ENCODE measurements around the gene ITGB1BP1. TPM values are rescaled to one million over a fixed set of nuclear protein-coding genes. Genes with fewer than 3 reads are reported as not detected.

ITGB1BP1 gene
- total and polyA plus RNA-seq, 9 of the 15 experiments (the other 6 are each of a cell fraction or from before 2014, with no cell fraction given) = 37.8 to 95.3 (median 50.4) TPM

- POLR2A ChIA-PET = interaction anchor here (0.6 kb wide), 1 partner anchor 178 kb away, joined by 3 read pairs; no protein-coding TSS in a partner anchor
- TF ChIP-seq SAP30 (IDR thresholded peaks at IDR 0.05; ENCODE audit: borderline replicate concordance, insufficient read depth, low read depth, low read length, poor library complexity, severe bottlenecking) = no peak
- no peak for TF ChIP-seq MYNN (IDR thresholded peaks at IDR 0.05)
- TF ChIP-seq MYNN (CRISPR knock-in tag; IDR thresholded peaks at IDR 0.05) = no peak
- TF ChIP-seq ARID3B (CRISPR knock-in tag; IDR thresholded peaks at IDR 0.05; ENCODE audit: borderline replicate concordance) = no peak
- no peak for TF ChIP-seq ZKSCAN8 (CRISPR knock-in tag; IDR thresholded peaks at IDR 0.05)
- no peak for TF ChIP-seq TEAD4 (IDR thresholded peaks at IDR 0.05; ENCODE audit: low read length)
- no peak for TF ChIP-seq TEAD4 (CRISPR knock-in tag; IDR thresholded peaks at IDR 0.05; ENCODE audit: borderline replicate concordance)
- TF ChIP-seq HMG20B (CRISPR knock-in tag; IDR thresholded peaks at IDR 0.05) = no peak
- TF ChIP-seq CEBPB (tag; IDR thresholded peaks at IDR 0.05) = no peak
- TF ChIP-seq FIP1L1 (IDR thresholded peaks at IDR 0.05; ENCODE audit: low read depth, low read length, poor library complexity, severe bottlenecking) = no peak
- no peak for TF ChIP-seq EGR1 (conservative IDR thresholded peaks at IDR 0.05)
- no peak for TF ChIP-seq SPI1 (IDR thresholded peaks at IDR 0.05; ENCODE audit: borderline replicate concordance, low read depth, low read length)
- no peak for TF ChIP-seq CHD2 (IDR thresholded peaks at IDR 0.05; ENCODE audit: low read depth, low read length)
- no peak for TF ChIP-seq HMG20A (CRISPR knock-in tag; conservative IDR thresholded peaks at IDR 0.05)
- no peak for TF ChIP-seq FOXJ2 (tag; IDR thresholded peaks at IDR 0.05)
- TF ChIP-seq MITF (IDR thresholded peaks at IDR 0.05) = no peak
- no peak for TF ChIP-seq BACH1 (tag; IDR thresholded peaks at IDR 0.05)
- TF ChIP-seq PTRF (tag; IDR thresholded peaks at IDR 0.05) = no peak
- TF ChIP-seq NKRF (IDR thresholded peaks at IDR 0.05; ENCODE audit: borderline replicate concordance) = no peak
- no peak for TF ChIP-seq FOS (IDR thresholded peaks at IDR 0.05; ENCODE audit: extremely low read depth, insufficient read length)
- Histone ChIP-seq H3K9me1 (ENCODE audit: control insufficient read depth, insufficient read depth, low read length) (no peaks in the 10 kb centered on the region), H3K27me3 (ENCODE audit: control insufficient read depth in 2 of 2, insufficient read depth in 2 of 2, low read length in 2 of 2) (no peaks in the 10 kb centered on the region), H3K9ac (ENCODE audit: insufficient read depth in 1 of 2, low read depth in 2 of 2, low read length in 2 of 2) (no peak overlapping the region), H3K9me3 (replicated peaks; ENCODE audit: control insufficient read depth, insufficient read depth, low read depth, low read length) (no peaks in the 10 kb centered on the region), H3K4me2 (ENCODE audit: insufficient read depth, low read length) (no peak overlapping the region), H3K4me1 (replicated peaks in 1 of 2; ENCODE audit: control insufficient read depth in 2 of 2, insufficient read depth in 2 of 2, low read length in 2 of 2) (no peaks in the 10 kb centered on the region), H4K20me1 (replicated peaks; ENCODE audit: control insufficient read depth, insufficient read depth, low read length) (no peaks in the 10 kb centered on the region), H2AFZ (ENCODE audit: low read depth, low read length) (no peak overlapping the region), H3K4me3 (no peak overlapping the region), H3K27ac (ENCODE audit: extremely low read depth, low read depth, low read length) (no peak overlapping the region), H3K79me2 (ENCODE audit: control insufficient read depth, insufficient read depth, low read length) (no peaks in the 10 kb centered on the region), H3K36me3 (ENCODE audit: control insufficient read depth, insufficient read depth, low read length) (peaks cover 34% of the 10 kb centered on the region; the same call in 2 of the 3 replicates)
- in situ Hi-C loops (cut with MboI) (no loop called here), intact Hi-C loops (cut with micrococcal nuclease) (no loop called here)
- CTCF ChIA-PET (ENCODE audit: low intra/inter-chr PET ratio) = no interaction called here
- 91% methylated on average over 7 of the region's 7 CpGs for WGBS (ENCODE audit: insufficient coverage, low coverage, missing lambda C conversion rate)
- no peak for DNase-seq (ENCODE audit: extremely low read depth in 1 of 4, low spot score in 3 of 4)
- no peak for FAIRE-seq
- no TSS peak for BruUV-seq (replicated peaks)
- ATAC-seq = no peak
These were observed 10.5 kb downstream of the ITGB1BP1 start for GRCh38 chr2:9412781-9413180.
